EL (cell line): ENCODE data around the gene CMKLR1.

Experiments
- DNase-seq: peaks from one replicate; pipeline ENCODE4 v3.0.0-alpha.2; 2016

CMKLR1 gene

GRCh38 chr12:108257610-108258106 is 81.5 kb downstream of the CMKLR1 start:
- no peak for DNase-seq

- no peak for DNase-seq
These were observed 82.1 kb downstream of the CMKLR1 start for GRCh38 chr12:108257004-108257403.

GRCh38 chr12:108255252-108255602 is 83.9 kb downstream of the CMKLR1 start:
- DNase-seq: no peak

GRCh38 chr12:108254517-108255251 is 84.4 kb downstream of the CMKLR1 start:
- DNase-seq: no peak

GRCh38 chr12:108254030-108254429 is 85.1 kb downstream of the CMKLR1 start:
- no peak for DNase-seq

- DNase-seq: no peak
These were observed 85.6 kb downstream of the CMKLR1 start for GRCh38 chr12:108253540-108253939.

- DNase-seq: no peak
These were observed 86.6 kb downstream of the CMKLR1 start for GRCh38 chr12:108252523-108252922.

GRCh38 chr12:108248011-108248410 is 91.1 kb downstream of the CMKLR1 start:
- no peak for DNase-seq

GRCh38 chr12:108247130-108247529 is 92.0 kb downstream of the CMKLR1 start:
- no peak for DNase-seq

GRCh38 chr12:108241986-108242703 is 97.0 kb downstream of the CMKLR1 start:
- DNase-seq: no peak

- no peak for DNase-seq
These were observed 98.2 kb downstream of the CMKLR1 start for GRCh38 chr12:108240928-108241327.

- DNase-seq: no peak
These were observed 98.9 kb downstream of the CMKLR1 start for GRCh38 chr12:108240027-108240785.

GRCh38 chr12:108239378-108239777 is 99.7 kb downstream of the CMKLR1 start:
- no peak for DNase-seq

- DNase-seq: no peak
These were observed 100.6 kb downstream of the CMKLR1 start for GRCh38 chr12:108238474-108238873.
